Hepatocyte (in vitro differentiated cells): ENCODE results near the gene HOXB7. TPM values are rescaled to one million over a fixed set of nuclear protein-coding genes. Genes with fewer than 3 reads are reported as not detected.
A peak's percentile ranks its signal among the peaks of the same experiment; 100 is the strongest.

Source experiments
- DNase-seq: peaks from one replicate; pipeline ENCODE4 v3.0.0-alpha.2; 2016; ENCODE audit warnings: low spot score
- H2AFZ ChIP-seq: fragments of 200-600 bp; sonication (generic); 2 replicates; pipeline ENCODE4 v1.6.0; 2016; ENCODE audit warnings: antibody characterized with exemption, mild to moderate bottlenecking
- H3K27ac ChIP-seq: fragments of 200-600 bp; sonication (generic); 2 replicates; pipeline ENCODE4 v1.5.1; 2016; ENCODE audit warnings: mild to moderate bottlenecking
- H3K27me3 ChIP-seq: fragments of 200-600 bp; sonication (generic); 2 replicates; pipeline ENCODE4 v1.6.1; 2016
- H3K36me3 ChIP-seq: fragments of 200-600 bp; sonication (generic); replicated peaks from 2 replicates; pipeline ENCODE4 v1.5.1; 2016; ENCODE audit warnings: low read depth; ENCODE audit not compliant: insufficient read depth
- H3K4me1 ChIP-seq: fragments of 200-600 bp; sonication (generic); 2 replicates; pipeline ENCODE4 v1.5.1; 2016; ENCODE audit warnings: mild to moderate bottlenecking, moderate library complexity; ENCODE audit not compliant: insufficient read depth
- H3K4me2 ChIP-seq: fragments of 200-600 bp; sonication (generic); 2 replicates; pipeline ENCODE4 v1.6.0; 2016
- H3K4me3 ChIP-seq: fragments of 200-600 bp; sonication (generic); 2 replicates; pipeline ENCODE4 v1.5.1; 2016; ENCODE audit warnings: mild to moderate bottlenecking
- H3K79me2 ChIP-seq: fragments of 200-600 bp; sonication (generic); 2 replicates; pipeline ENCODE4 v1.6.0; 2017; ENCODE audit warnings: mild to moderate bottlenecking
- H3K9me2 ChIP-seq: fragments of 200-600 bp; sonication (generic); replicated peaks from 2 replicates; pipeline ENCODE4 v1.6.0; 2017; ENCODE audit warnings: mild to moderate bottlenecking; ENCODE audit not compliant: insufficient read depth
- H3K9me3 ChIP-seq: fragments of 200-600 bp; sonication (generic); 2 replicates; pipeline ENCODE4 v1.5.1; 2016; ENCODE audit warnings: low read depth, mild to moderate bottlenecking
- H4K20me1 ChIP-seq: fragments of 200-600 bp; sonication (generic); 2 replicates; pipeline ENCODE4 v1.6.0; 2016; ENCODE audit warnings: mild to moderate bottlenecking; ENCODE audit not compliant: insufficient read depth, poor library complexity, severe bottlenecking
- EZH2 ChIP-seq: fragments of 200-600 bp; sonication (generic); IDR thresholded peaks from 2 replicates; pipeline ENCODE4 v1.6.1; 2016; ENCODE audit warnings: antibody characterized with exemption, mild to moderate bottlenecking, borderline replicate concordance
- EZH2phosphoT487 ChIP-seq: fragments of 200-600 bp; sonication (generic); IDR thresholded peaks from one replicate; pipeline ENCODE4 v1.6.1; 2018; ENCODE audit warnings: antibody characterized with exemption, mild to moderate bottlenecking, low read depth, moderate library complexity; ENCODE audit not compliant: unreplicated experiment, severe bottlenecking
- WGBS: methylation state at CpG from one replicate; pipeline ENCODE4 v1.1.6; 2016; ENCODE audit warnings: low lambda C conversion rate; ENCODE audit errors: missing lambda C conversion rate; 5-methylcytosine and 5-hydroxymethylcytosine counted together
- polyA plus RNA-seq: library from polyadenylated mRNA; unstranded; fragments of >200 nt; fragmentation: Nextera tagmentation; extraction: Ambion mirVana; gene quantifications from 2 replicates; pipeline ENCODE4 v1.2.1, GENCODE V29; 2016
- total RNA-seq: library from RNA; depleted of rRNA; stranded (reverse); fragments of >200 nt; gene quantifications from 2 replicates; pipeline ENCODE4 v1.2.3, GENCODE V29; 2014
- TF ChIP-seq, protein P1 (sequence below): fragments of 200-600 bp; sonication (generic); IDR thresholded peaks from 2 replicates; pipeline ENCODE4 v1.5.1; 2016; ENCODE audit warnings: antibody characterized with exemption, mild to moderate bottlenecking; ENCODE audit not compliant: poor library complexity

HOXB7 gene
- total and polyA plus RNA-seq, 2 experiments from 2014 or later, result 4.1 to 13.7 TPM

DNA sequence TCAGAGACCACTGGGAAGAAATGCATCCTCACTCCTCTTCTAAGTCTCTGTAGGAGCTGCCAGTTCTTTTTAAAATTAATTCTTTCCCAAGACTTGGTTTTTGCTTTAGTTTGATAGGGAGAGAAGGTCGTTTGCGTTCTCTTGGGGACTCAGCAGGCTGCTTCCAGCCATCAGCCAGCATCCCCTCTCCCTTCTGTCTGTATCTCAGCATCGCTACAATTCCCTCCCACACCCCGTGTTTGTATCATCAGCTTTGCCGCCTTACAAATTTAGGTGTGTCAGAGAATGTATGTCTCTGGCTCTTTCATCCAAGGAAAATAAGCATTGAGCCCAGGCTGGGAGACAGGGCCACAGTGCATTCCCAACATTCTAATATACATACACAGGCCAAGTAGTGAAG is 11.5 kb downstream of the HOXB7 start:
- Histone ChIP-seq H4K20me1 (no peaks in the 10 kb centered on the region), H3K9me3 (no peaks in the 10 kb centered on the region), H2AFZ (no peak overlapping the region), H3K9me2 (no peaks in the 10 kb centered on the region), H3K79me2 (no peaks in the 10 kb centered on the region), H3K4me1 (peaks cover 10% of the 10 kb centered on the region), H3K27ac (no peak overlapping the region), H3K36me3 (no peaks in the 10 kb centered on the region), H3K27me3 (peaks cover 98% of the 10 kb centered on the region), H3K4me2 (no peak overlapping the region), H3K4me3 (no peak overlapping the region)
- no peak for DNase-seq
- WGBS, result 57% methylated on average over 5 of the region's 5 CpGs
- TF ChIP-seq EZH2 (no peak), EZH2phosphoT487 (no peak)
- TF ChIP-seq, protein P1, sequence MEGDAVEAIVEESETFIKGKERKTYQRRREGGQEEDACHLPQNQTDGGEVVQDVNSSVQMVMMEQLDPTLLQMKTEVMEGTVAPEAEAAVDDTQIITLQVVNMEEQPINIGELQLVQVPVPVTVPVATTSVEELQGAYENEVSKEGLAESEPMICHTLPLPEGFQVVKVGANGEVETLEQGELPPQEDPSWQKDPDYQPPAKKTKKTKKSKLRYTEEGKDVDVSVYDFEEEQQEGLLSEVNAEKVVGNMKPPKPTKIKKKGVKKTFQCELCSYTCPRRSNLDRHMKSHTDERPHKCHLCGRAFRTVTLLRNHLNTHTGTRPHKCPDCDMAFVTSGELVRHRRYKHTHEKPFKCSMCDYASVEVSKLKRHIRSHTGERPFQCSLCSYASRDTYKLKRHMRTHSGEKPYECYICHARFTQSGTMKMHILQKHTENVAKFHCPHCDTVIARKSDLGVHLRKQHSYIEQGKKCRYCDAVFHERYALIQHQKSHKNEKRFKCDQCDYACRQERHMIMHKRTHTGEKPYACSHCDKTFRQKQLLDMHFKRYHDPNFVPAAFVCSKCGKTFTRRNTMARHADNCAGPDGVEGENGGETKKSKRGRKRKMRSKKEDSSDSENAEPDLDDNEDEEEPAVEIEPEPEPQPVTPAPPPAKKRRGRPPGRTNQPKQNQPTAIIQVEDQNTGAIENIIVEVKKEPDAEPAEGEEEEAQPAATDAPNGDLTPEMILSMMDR, result no peak

DNA sequence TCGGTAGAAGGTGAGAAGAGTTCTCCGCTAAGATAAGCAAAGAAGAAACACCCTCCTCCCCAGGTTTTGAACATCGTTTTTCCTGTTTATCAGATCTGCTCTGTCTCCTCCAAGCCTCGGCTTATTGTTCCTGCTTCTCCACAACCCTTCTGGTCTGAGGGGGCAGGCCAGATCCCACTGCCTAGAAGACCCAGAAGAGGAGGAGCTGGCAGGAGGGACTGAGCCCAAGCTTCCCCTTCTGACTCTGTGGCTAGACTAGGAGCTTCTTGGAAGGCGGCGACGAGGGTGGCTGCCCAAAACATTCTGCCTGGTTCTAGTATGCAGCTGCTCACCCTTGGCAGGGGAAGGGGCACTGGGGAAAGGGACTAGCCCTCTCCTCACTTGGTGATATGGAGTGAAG is 12.1 kb downstream of the HOXB7 start:
- DNase-seq, result no peak
- H4K20me1 ChIP-seq, result no peaks in the 10 kb centered on the region
- H3K9me2 ChIP-seq, result no peaks in the 10 kb centered on the region
- H3K27ac ChIP-seq, result peak overlapping the region; percentile 36
- H2AFZ ChIP-seq, result no peak overlapping the region
- H3K4me3 ChIP-seq, result no peak overlapping the region
- TF ChIP-seq, protein P1, result no peak
- TF ChIP-seq EZH2 (no peak), EZH2phosphoT487 (no peak)
- H3K4me1 ChIP-seq, result peaks cover 10% of the 10 kb centered on the region
- H3K36me3 ChIP-seq, result no peaks in the 10 kb centered on the region
- 29% methylated on average over 7 of the region's 7 CpGs for WGBS
- H3K27me3 ChIP-seq, result peaks cover 96% of the 10 kb centered on the region
- peak overlapping the region; percentile 92 for H3K4me2 ChIP-seq
- H3K79me2 ChIP-seq, result no peaks in the 10 kb centered on the region
- H3K9me3 ChIP-seq, result no peaks in the 10 kb centered on the region

DNA sequence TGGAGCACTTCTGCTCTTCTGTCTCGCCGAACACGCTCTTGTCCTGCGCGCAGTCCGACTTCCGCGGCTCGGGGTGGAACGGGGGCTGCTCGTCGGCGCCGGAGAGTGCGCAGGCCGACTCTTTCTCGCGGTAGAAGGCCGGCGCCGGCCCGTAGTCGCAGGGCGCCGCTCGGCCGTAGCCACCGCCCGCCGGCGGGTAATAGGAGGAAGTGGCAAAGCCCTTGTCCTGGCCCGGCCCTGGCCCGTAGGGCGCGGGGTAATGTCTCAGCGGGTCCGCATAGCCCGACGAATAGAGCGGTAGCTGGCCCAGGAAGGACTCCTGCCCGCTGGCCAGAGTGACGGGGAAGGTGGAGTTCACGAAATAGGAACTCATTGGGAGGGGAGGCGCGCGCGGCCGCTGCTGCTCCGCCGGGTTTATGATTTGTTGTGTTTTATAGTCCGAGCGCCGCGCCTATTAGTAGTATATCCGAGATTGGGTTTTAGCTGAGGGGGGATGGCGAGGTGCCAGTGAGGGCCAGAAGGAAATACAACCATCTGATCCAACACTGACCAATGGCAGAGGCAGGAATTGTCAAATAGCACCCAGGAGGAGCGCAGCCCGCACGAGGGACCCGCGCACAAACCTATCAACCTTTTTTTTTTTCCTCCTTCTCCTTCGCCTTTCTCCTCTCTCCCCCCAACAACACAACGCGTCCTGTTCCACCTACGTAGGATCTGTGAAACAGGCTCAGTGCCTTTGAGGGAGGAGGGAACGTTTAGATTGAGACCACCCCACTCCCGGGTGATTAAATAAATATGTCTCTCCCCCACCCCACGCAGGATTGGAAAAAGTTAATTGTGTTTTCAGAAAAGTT is 12.8 kb downstream of the HOXB7 start:
- peak overlapping the region; percentile 37 for H3K27ac ChIP-seq
- H3K79me2 ChIP-seq, result no peaks in the 10 kb centered on the region
- H3K9me3 ChIP-seq, result no peaks in the 10 kb centered on the region
- no peaks in the 10 kb centered on the region for H3K36me3 ChIP-seq
- TF ChIP-seq, protein P1, result no peak
- TF ChIP-seq EZH2 (peak; percentile 98), EZH2phosphoT487 (peak; percentile 94)
- no peaks in the 10 kb centered on the region for H4K20me1 ChIP-seq
- peak; percentile 41 for DNase-seq
- H3K4me3 ChIP-seq, result peak overlapping the region; percentile 27
- peaks cover 10% of the 10 kb centered on the region for H3K4me1 ChIP-seq
- H3K27me3 ChIP-seq, result peaks cover 95% of the 10 kb centered on the region
- WGBS, result 2% methylated on average over 67 of the region's 68 CpGs
- H3K4me2 ChIP-seq, result peak overlapping the region; percentile 92
- no peaks in the 10 kb centered on the region for H3K9me2 ChIP-seq
- peak overlapping the region; percentile 81 for H2AFZ ChIP-seq

DNA sequence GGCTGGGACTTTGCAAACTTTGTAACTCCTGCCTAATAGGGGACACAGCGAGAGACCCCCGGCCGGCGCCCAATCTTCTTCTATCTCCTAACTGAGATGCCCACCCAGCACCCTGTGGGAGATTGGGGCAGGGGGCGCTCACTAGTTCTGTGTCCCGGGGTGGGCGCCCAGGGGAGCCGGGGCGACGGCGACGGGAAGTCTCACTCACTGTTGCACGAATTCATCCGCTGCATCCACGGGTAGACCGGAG is 13.4 kb downstream of the HOXB7 start:
- Histone ChIP-seq H3K27ac (peak overlapping the region; percentile 37), H2AFZ (peak overlapping the region; percentile 81), H4K20me1 (no peaks in the 10 kb centered on the region), H3K36me3 (no peaks in the 10 kb centered on the region), H3K9me3 (no peaks in the 10 kb centered on the region), H3K9me2 (no peaks in the 10 kb centered on the region), H3K27me3 (peaks cover 96% of the 10 kb centered on the region), H3K4me2 (peak overlapping the region; percentile 92), H3K79me2 (no peaks in the 10 kb centered on the region), H3K4me3 (peak overlapping the region; percentile 27), H3K4me1 (peaks cover 10% of the 10 kb centered on the region)
- 2% methylated on average over 15 of the region's 16 CpGs for WGBS
- DNase-seq, result no peak
- TF ChIP-seq, protein P1, result no peak
- TF ChIP-seq EZH2phosphoT487 (no peak), EZH2 (no peak)
